ENCODE measurements around the gene ZBTB42.
A peak's percentile ranks its signal among the peaks of the same experiment; 100 is the strongest.

ZBTB42 gene

GRCh38 chr14:104800015-104800770 lies 708 bp upstream of the ZBTB42 start:
- in situ Hi-C loops (cut with MboI; ENCODE audit: low sequenced_read_pairs, unreplicated experiment), result no loop called here
- TF ChIP-seq CTCF (IDR thresholded peaks at IDR 0.05; ENCODE audit: borderline replicate concordance, control extremely low read depth, extremely low read depth, insufficient read depth, missing control alignments), result peak; percentile 30
- DNase-seq (ENCODE audit: low spot score), result peak; percentile 94

GRCh38 chr14:104801520-104802393 lies 856 bp downstream of the ZBTB42 start:
- no peak for TF ChIP-seq CTCF (IDR thresholded peaks at IDR 0.05; ENCODE audit: borderline replicate concordance, control extremely low read depth, extremely low read depth, insufficient read depth, missing control alignments)
- in situ Hi-C loops (cut with MboI; ENCODE audit: low sequenced_read_pairs, unreplicated experiment), result no loop called here
- no peak for DNase-seq (ENCODE audit: low spot score)

GRCh38 chr14:104802394-104803184 lies 1.7 kb downstream of the ZBTB42 start:
- TF ChIP-seq CTCF (IDR thresholded peaks at IDR 0.05; ENCODE audit: borderline replicate concordance, control extremely low read depth, extremely low read depth, insufficient read depth, missing control alignments), result no peak
- in situ Hi-C loops (cut with MboI; ENCODE audit: low sequenced_read_pairs, unreplicated experiment), result no loop called here
- DNase-seq (ENCODE audit: low spot score), result no peak

DNA sequence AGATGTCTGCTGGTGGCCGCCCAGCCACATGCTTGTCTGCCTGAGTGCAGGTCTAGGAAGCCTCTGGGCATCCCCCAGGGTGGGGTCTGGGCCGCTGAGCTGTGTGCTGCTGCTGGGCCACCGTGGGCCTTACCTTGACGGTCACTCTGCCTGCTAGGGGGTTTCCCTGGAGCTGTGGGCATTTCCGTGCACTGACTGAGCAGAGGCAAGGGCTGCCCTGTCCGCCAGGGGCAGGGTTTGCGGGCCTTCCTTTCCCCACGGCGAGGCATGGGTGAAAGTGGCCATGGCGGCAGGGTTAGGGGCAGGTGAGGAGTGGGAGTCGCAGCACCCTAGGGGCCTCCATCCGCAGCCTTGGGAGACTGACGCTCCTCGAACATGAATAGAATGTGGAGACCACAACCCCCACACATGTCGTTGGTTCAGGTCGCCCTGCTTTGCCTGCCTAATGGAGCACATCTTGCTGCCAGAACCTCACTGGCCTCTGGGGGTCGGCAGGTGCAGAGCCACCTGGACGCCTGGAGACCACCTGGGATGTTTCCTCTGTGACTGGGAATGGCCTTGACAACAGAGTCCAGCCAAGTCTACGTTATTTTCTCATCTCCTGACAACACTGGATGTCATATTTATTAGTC lies 2.5 kb downstream of the ZBTB42 start:
- TF ChIP-seq CTCF (IDR thresholded peaks at IDR 0.05; ENCODE audit: borderline replicate concordance, control extremely low read depth, extremely low read depth, insufficient read depth, missing control alignments), result no peak
- no peak for DNase-seq (ENCODE audit: low spot score)
- in situ Hi-C loops (cut with MboI; ENCODE audit: low sequenced_read_pairs, unreplicated experiment), result no loop called here

DNA sequence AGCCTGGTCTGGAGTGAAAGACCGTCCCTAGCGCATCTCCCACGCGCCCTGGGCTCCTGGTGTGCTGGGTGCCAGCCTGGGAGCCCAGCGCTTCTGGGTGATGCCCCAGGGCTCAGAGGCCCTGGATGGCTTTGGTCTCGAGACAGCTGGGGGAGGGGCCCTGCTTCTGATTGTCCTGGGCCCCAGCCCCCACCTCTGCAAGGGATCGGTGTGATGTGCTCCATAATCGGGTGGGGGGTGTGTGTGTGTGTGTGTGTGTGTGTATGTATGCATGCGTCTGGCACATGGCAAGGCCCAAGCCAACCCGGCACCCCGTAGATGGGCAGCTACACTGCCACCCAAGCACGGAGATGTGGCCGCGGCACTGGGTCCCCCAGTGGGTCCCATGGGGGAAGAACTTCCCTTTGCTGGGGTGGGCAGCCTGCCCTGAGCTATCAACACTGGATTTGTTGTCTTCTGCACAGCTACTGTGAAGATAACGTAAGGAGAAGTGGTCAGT lies 3.1 kb downstream of the ZBTB42 start:
- in situ Hi-C loops (cut with MboI; ENCODE audit: low sequenced_read_pairs, unreplicated experiment), result no loop called here
- no peak for DNase-seq (ENCODE audit: low spot score)
- TF ChIP-seq CTCF (IDR thresholded peaks at IDR 0.05; ENCODE audit: borderline replicate concordance, control extremely low read depth, extremely low read depth, insufficient read depth, missing control alignments), result no peak
